Mesodermal cell (in vitro differentiated cells): ENCODE results near the gene SLIT3.

Experiments
- H3K27ac ChIP-seq: 2 replicates; pipeline ENCODE4 v1.7.0; 2013; ENCODE audit warnings: mild to moderate bottlenecking, low read depth, low read length, moderate library complexity; ENCODE audit not compliant: severe bottlenecking
- H3K36me3 ChIP-seq: 2 replicates; pipeline ENCODE4 v1.7.1; 2013; ENCODE audit warnings: mild to moderate bottlenecking, low read length, moderate library complexity; ENCODE audit not compliant: control insufficient read depth, insufficient read depth
- H3K4me1 ChIP-seq: one replicate; pipeline ENCODE4 v1.7.1; 2013; ENCODE audit warnings: mild to moderate bottlenecking, low read length; ENCODE audit not compliant: insufficient read depth, control insufficient read depth, poor library complexity, severe bottlenecking
- H3K4me3 ChIP-seq: 2 replicates; pipeline ENCODE4 v1.7.0; 2013; ENCODE audit warnings: low read length, control low read depth, mild to moderate bottlenecking; ENCODE audit not compliant: insufficient read depth, poor library complexity, severe bottlenecking; ENCODE audit errors: extremely low read depth
- H3K9me3 ChIP-seq: 2 replicates; pipeline ENCODE4 v1.7.1; 2013; ENCODE audit warnings: mild to moderate bottlenecking, low read length, moderate library complexity; ENCODE audit not compliant: control insufficient read depth
- WGBS, 2 experiments: methylation state at CpG; one replicate each; pipeline ENCODE4 v1.1.5; 2013; ENCODE audit warnings: missing lambda C conversion rate in 2 of 2; ENCODE audit not compliant: insufficient coverage in 2 of 2; 5-methylcytosine and 5-hydroxymethylcytosine counted together

Gene SLIT3

DNA sequence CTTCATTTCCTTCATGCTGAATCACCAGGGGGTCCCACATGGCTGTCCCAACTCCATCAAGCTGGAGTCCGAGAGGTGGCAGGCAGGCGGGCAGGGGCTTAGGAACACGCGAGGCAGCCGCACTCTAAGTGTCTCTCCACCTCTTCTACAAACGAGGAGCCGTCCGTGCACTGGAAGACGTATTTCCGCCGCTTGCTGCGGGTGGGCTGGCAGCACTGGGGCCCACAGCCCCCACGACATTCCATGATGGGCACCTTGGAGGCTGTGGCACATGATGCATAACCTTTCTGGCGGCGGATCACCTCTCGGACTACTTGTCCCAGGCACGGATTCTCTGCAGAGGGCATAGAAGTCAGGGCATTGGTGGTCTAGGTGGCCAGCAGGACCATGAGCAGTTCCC, 634.6 kb downstream of the SLIT3 start:
- WGBS, 2 experiments, result 94 to 96% methylated on average over 12 to 17 of the region's 17 CpGs
- Histone ChIP-seq H3K9me3 (no peaks in the 10 kb centered on the region), H3K4me3 (no peak overlapping the region), H3K4me1 (no peaks in the 10 kb centered on the region), H3K36me3 (peaks cover 13% of the 10 kb centered on the region), H3K27ac (no peak overlapping the region)

DNA sequence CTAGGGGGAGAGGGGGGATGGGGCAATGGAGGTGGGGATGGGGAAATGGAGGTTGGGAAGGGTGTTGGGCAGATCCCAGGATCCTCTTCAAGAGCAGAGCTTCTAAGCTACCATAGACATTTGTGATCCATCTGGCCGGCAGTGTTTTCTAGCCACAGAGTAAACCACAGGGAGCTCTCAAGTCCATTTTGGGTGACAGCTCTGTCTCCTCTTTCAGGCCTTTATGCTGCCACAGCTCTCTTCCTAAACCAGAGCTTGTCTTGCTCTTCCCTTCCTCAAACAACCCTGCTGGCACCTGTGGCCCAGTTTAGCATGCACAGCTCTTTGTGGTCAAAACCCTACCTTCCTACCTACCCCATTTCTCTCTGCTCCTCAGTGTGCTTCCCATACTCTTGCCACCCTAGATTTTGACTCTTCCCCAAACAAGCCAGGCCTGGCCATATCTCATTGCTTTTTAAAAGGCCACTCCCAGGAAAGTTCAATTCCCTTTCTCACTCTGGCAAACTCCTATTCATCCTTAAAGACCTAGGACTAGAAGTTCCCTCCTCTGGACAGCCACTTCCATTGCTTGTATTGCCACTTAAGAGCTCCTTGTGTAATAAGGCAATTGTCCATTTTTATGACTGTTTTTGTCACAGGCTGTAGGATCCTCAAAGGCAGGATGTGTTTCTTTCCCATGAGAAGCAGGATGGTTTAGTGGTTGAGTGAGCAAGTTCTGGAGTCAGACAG, 637.5 kb downstream of the SLIT3 start:
- Histone ChIP-seq H3K4me1 (no peaks in the 10 kb centered on the region), H3K4me3 (no peak overlapping the region), H3K27ac (no peak overlapping the region), H3K9me3 (no peaks in the 10 kb centered on the region), H3K36me3 (no peaks in the 10 kb centered on the region)
- WGBS, 2 experiments, result 83 to 100% methylated on average over 1 of the region's 1 CpG

DNA sequence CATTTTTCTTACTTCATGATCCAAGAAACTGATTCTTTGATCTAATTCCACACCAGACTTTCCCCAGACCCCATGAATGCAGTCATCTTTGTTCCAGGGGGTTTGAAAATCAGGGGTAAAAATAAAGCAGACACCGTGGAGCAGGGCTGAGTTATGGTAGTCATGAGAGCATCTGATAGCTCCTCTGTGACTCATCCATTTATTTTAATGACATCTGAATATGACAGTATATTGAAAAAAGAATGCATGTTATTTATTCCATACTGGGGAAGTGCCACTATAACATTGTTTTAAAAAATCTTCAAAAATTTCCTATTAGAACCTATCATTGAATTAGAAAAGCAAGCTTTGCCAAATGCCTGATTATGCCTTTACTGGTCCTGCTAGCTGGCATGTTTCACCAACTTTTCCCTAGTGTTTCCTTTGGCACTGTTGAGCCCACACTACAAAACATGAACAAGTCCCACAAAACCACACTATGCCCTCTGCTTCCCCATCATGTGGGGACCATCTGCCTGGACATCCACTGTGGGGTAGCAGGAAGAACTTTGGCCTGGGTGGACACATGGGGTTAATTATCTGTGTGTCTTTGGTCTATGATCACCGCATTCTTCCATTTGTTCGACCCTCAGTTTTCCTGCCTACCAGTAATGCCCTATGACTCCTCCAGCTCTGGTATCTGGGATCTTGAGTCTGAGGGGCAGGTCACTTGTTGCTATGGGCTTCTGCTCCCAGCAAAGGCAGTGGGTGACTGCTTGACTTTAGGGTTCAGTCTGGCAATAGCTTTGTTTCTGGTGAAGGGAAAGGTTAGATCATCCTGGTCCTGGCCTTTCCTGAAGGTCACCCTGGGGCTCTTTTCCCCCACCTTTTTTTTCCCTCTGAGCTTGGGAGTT, 639.1 kb downstream of the SLIT3 start:
- 95% methylated on average over 3 of the region's 3 CpGs; no CpG with 5 or more reads in 1 of the 2 experiments for WGBS, 2 experiments
- no peak overlapping the region for H3K4me3 ChIP-seq
- no peaks in the 10 kb centered on the region for H3K9me3 ChIP-seq
- H3K4me1 ChIP-seq, result no peaks in the 10 kb centered on the region
- H3K36me3 ChIP-seq, result no peaks in the 10 kb centered on the region
- no peak overlapping the region for H3K27ac ChIP-seq

DNA sequence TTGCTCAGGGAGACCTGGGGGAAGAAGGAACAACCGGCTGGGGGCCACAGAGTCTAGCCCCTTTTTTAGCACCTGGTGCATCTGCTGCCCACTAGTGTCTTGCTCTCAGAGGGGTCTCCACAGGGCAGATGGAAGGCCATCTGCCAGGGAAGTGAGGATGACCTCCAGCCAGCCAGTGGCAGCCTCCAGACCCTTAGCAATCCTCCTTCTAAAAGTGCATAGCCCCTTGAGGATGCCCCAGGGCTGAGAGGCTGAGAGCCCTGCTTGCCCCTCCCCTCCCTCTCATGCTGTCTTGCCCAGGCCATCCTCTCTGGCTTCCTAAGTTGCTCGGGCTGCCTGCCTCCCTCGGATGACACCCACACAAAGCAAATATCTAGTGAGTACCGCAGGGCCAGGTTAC, 640.2 kb downstream of the SLIT3 start:
- no peak overlapping the region for H3K4me3 ChIP-seq
- no peaks in the 10 kb centered on the region for H3K9me3 ChIP-seq
- no peak overlapping the region for H3K27ac ChIP-seq
- H3K36me3 ChIP-seq, result no peaks in the 10 kb centered on the region
- 73 to 80% methylated on average over 3 to 4 of the region's 4 CpGs for WGBS, 2 experiments
- no peaks in the 10 kb centered on the region for H3K4me1 ChIP-seq

DNA sequence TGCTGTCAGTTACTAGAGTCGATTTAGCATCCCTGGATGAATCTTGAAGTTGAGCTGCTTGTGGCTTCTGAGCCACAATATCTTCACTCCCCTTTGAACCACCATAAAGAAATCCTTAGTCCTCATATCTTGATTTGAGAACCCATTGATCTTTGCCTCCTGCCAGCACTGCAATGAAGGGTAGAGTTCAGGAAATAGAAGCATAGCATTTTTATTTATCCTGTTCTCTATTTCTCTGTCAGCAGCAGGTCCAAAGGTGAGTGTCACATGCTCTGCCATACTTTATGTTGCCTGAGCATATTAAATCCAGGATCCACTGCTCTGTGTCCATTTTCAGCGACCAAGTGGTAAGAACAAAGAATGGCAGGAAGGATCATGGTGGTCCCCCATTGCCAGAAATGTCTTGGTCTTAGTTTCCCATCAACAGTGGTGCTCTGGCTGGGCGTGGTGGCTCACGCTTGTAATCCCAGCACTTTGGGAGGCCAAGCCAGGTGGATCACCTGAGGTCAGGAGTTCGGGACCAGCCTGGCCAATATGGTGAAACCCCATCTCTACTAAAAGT, 641.6 kb downstream of the SLIT3 start:
- WGBS, 2 experiments, result 86 to 89% methylated on average over 4 of the region's 5 CpGs
- no peak overlapping the region for H3K27ac ChIP-seq
- H3K4me1 ChIP-seq, result no peaks in the 10 kb centered on the region
- no peaks in the 10 kb centered on the region for H3K9me3 ChIP-seq
- no peak overlapping the region for H3K4me3 ChIP-seq
- H3K36me3 ChIP-seq, result no peaks in the 10 kb centered on the region

DNA sequence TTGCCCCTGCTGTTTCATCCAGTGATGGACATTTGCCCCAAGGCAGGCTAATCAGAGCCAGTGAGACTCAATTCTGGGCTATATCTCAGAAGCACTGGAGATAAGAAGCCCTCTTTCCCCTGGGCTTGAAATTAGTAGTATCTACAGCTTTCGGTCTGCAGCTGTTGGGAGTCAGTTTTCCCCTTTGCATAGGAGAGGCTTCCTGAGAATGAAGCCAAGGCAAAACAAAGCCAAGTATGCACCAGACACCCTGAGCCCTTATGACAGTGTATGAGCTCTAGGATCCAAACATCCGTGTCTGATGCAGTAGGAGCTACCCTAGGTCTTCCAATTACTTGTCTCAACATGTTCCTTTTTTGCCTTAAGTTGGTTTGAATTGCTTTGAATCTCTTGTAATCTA, 642.5 kb downstream of the SLIT3 start:
- no peaks in the 10 kb centered on the region for H3K36me3 ChIP-seq
- WGBS, 2 experiments, result 82 to 92% methylated on average over 2 of the region's 2 CpGs
- H3K4me3 ChIP-seq, result no peak overlapping the region
- H3K4me1 ChIP-seq, result no peaks in the 10 kb centered on the region
- no peaks in the 10 kb centered on the region for H3K9me3 ChIP-seq
- no peak overlapping the region for H3K27ac ChIP-seq

DNA sequence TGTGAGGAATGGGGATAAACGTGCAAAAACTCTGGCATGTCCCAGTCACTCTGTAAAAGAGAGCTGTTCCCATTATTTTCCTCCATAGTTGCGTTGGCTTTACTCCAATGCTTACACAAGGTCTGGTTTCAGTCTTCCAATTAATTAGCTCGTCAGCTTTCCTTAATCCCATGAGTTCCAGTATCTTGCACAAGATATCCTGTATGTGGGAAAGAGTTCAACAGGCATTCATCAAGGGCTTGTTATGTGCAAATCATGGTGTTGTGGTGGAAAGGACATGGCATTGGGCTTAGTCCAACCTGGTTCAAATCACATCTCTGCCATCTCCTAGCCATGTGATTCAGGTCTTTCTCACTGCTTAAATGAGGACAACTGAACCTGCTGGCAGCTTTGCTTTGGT, 644.3 kb downstream of the SLIT3 start:
- WGBS, 2 experiments, result 100% methylated on average over 2 of the region's 3 CpGs
- Histone ChIP-seq H3K27ac (no peak overlapping the region), H3K36me3 (no peaks in the 10 kb centered on the region), H3K4me1 (no peaks in the 10 kb centered on the region), H3K9me3 (no peaks in the 10 kb centered on the region), H3K4me3 (no peak overlapping the region)

DNA sequence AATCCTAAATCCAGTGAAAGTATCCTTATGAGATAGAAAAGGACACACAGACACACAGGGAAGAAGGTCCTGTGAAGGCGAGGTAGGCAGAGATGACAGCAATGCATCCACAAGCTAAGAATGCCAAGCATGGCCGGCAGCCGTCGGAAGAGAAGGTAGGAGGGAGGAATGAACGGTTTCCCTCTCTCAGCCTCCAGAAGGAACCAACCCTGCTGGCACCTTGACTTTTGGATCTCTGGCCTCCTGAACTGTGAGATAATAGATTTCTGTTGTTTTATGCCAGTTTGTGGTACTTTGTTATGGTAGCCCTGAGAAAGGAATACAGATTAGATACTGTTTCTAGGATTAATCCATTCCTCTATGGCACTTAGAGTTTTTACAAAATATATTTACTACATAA, 645.6 kb downstream of the SLIT3 start:
- 80 to 95% methylated on average over 3 to 4 of the region's 5 CpGs for WGBS, 2 experiments
- H3K9me3 ChIP-seq, result no peaks in the 10 kb centered on the region
- H3K27ac ChIP-seq, result no peak overlapping the region
- no peaks in the 10 kb centered on the region for H3K4me1 ChIP-seq
- H3K36me3 ChIP-seq, result no peaks in the 10 kb centered on the region
- H3K4me3 ChIP-seq, result no peak overlapping the region

DNA sequence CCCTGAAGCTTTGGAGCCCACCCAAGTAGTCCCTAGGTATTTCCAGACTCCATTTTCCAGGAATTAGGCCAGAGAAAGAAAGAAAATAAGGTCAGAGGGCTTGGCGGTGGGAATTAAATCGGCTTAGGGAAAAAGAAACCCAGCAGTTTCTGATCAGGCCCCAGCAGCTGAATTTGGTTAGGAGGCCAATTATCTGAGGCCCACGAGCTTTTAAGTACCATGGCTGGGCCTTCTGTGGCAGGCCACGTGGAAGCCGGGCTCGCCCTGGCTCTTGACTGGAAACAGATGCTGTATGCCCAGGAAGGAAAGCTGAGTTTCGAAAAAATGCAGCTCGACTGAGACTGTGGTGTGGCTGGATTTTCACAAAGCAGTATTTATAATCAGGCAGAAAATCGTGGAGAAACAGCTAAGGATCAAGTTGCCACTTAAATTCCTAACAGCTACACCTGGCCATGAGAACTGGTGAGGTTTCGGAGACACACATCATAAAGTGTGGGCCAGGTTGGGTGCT, 646.7 kb downstream of the SLIT3 start:
- WGBS, 2 experiments, result 86 to 91% methylated on average over 8 to 9 of the region's 10 CpGs
- H3K27ac ChIP-seq, result no peak overlapping the region
- no peak overlapping the region for H3K4me3 ChIP-seq
- no peaks in the 10 kb centered on the region for H3K36me3 ChIP-seq
- no peaks in the 10 kb centered on the region for H3K9me3 ChIP-seq
- H3K4me1 ChIP-seq, result no peaks in the 10 kb centered on the region

DNA sequence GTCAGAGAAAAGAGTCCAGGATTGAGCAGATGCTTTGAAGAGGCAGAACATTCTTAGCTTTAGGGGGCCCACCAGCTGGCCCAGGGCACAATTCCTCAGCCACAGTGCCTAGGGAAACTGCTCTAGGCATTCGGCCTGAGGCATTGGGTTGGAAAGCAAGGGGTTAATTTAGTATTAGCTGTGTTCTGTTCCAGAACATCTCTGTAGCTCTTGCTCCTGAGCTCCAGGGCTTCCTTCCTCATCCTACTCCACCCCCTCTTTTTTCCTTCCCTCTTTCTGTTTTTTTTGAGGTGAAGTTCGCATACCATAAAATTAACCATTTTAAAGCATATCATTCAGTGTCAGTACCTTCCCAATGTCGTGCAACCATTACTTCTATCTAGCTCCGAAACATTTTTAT, 647.3 kb downstream of the SLIT3 start:
- no peaks in the 10 kb centered on the region for H3K4me1 ChIP-seq
- no peak overlapping the region for H3K27ac ChIP-seq
- 94 to 100% methylated on average over 2 to 3 of the region's 4 CpGs for WGBS, 2 experiments

More for the DNA sequence above, 647.3 kb downstream of the SLIT3 start:
- Histone ChIP-seq H3K36me3 (no peaks in the 10 kb centered on the region), H3K9me3 (no peaks in the 10 kb centered on the region), H3K4me3 (no peak overlapping the region)
